Endodermal cell (in vitro differentiated cells): ENCODE results near the gene DROSHA. TPM values are rescaled to one million over a fixed set of nuclear protein-coding genes. Genes with fewer than 3 reads are reported as not detected.

ENCODE experiments used
- DNase-seq: peaks from one replicate; pipeline ENCODE4 v3.0.0-alpha.2; 2017
- H3K27ac ChIP-seq: 2 replicates; pipeline ENCODE4 v1.5.1; 2013; ENCODE audit warnings: mild to moderate bottlenecking, low read depth, low read length, moderate library complexity
- H3K27me3 ChIP-seq: 2 replicates; pipeline ENCODE4 v1.6.1; 2013; ENCODE audit warnings: mild to moderate bottlenecking, low read length, moderate library complexity; ENCODE audit not compliant: insufficient read depth, control insufficient read depth, poor library complexity, severe bottlenecking
- H3K36me3 ChIP-seq: 2 replicates; pipeline ENCODE4 v1.7.0; 2013; ENCODE audit warnings: mild to moderate bottlenecking, low read length, moderate library complexity; ENCODE audit not compliant: control insufficient read depth, insufficient read depth
- H3K4me1 ChIP-seq: one replicate; pipeline ENCODE4 v1.7.0; 2013; ENCODE audit warnings: low read length; ENCODE audit not compliant: control insufficient read depth, insufficient read depth
- H3K4me3 ChIP-seq: 2 replicates; pipeline ENCODE4 v1.5.1; 2013; ENCODE audit warnings: mild to moderate bottlenecking, low read length, moderate library complexity
- H3K9ac ChIP-seq: 2 replicates; pipeline ENCODE4 v1.6.1; 2013; ENCODE audit warnings: mild to moderate bottlenecking, low read length, moderate library complexity; ENCODE audit not compliant: poor library complexity, severe bottlenecking; ENCODE audit errors: extremely low read depth
- H3K9me3 ChIP-seq: 2 replicates; pipeline ENCODE4 v1.6.1; 2013; ENCODE audit warnings: mild to moderate bottlenecking, low read length, moderate library complexity; ENCODE audit not compliant: control insufficient read depth
- H3K27ac Mint-ChIP-seq: 2 replicates; pipeline ENCODE4 v1.8.0; 2020; ENCODE audit warnings: mixed read lengths
- H3K27me3 Mint-ChIP-seq: 2 replicates; pipeline ENCODE4 v1.8.0; 2021; ENCODE audit warnings: mild to moderate bottlenecking, mixed read lengths; ENCODE audit not compliant: insufficient read depth
- H3K36me3 Mint-ChIP-seq: 2 replicates; pipeline ENCODE4 v1.8.0; 2020; ENCODE audit warnings: low read depth, mixed read lengths
- H3K4me1 Mint-ChIP-seq: 2 replicates; pipeline ENCODE4 v1.8.0; 2020; ENCODE audit warnings: mixed read lengths
- H3K4me3 Mint-ChIP-seq: 2 replicates; pipeline ENCODE4 v1.8.0; 2020; ENCODE audit warnings: mild to moderate bottlenecking, moderate library complexity, mixed read lengths
- H3K9me3 Mint-ChIP-seq: 2 replicates; pipeline ENCODE4 v1.8.0; 2020; ENCODE audit warnings: mild to moderate bottlenecking, mixed read lengths
- CTCF ChIP-seq: fragments of 200-600 bp; sonication (generic); conservative IDR thresholded peaks from 2 replicates; pipeline ENCODE4 v1.5.0; 2021; ENCODE audit warnings: antibody characterized with exemption, mild to moderate bottlenecking
- WGBS, 2 experiments: methylation state at CpG; one replicate each; pipeline versions ENCODE4 v1.1.5 to v1.1.7; 2013; ENCODE audit warnings: missing lambda C conversion rate in 2 of 2, mixed read lengths in 1 of 2; ENCODE audit not compliant: insufficient coverage in 1 of 2, insufficient read length in 1 of 2; 5-methylcytosine and 5-hydroxymethylcytosine counted together
- total RNA-seq, 2 donors: library from RNA; stranded (reverse); fragmentation: NEBNext Ultra II Directional in 1 of 2; extraction: Animal tissue kit (Norgen Biotek cat#: 25700) in 1 of 2; gene quantifications; 2 replicates in 1 of 2; 3 replicates in 1 of 2; pipeline ENCODE4 v1.2.1, GENCODE V29; 2021

DROSHA gene
- total RNA-seq, 2 donors from 2014 or later, result 116 to 132 TPM

DNA sequence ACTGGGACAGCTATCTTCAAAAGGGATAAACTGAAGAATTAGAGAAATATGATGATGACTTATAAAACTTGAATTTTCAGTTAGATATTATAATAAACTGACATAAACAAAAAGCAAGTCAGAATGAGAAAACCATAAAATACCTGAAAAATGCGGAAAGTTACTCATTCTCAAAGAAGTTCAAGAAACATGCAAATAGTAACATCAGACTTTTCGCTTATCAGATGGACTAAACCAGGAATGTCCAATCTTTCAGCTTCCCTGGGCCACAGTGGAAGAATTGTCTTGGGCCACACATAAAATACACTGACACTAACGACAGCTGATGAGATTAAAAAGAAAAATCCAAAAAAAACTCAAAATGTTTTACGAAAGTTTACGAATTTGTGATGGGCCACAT is 53.9 kb downstream of the DROSHA start:
- Mint-ChIP-seq H3K27me3 (no peaks in the 10 kb centered on the region), H3K4me1 (no peaks in the 10 kb centered on the region), H3K9me3 (no peaks in the 10 kb centered on the region), H3K27ac (no peak overlapping the region), H3K36me3 (peaks cover 30% of the 10 kb centered on the region), H3K4me3 (no peak overlapping the region)
- WGBS, 2 experiments, result 92 to 96% methylated on average over 2 to 5 of the region's 5 CpGs
- no peak for TF ChIP-seq CTCF
- H3K4me3 ChIP-seq, result no peak overlapping the region
- H3K4me1 ChIP-seq, result no peaks in the 10 kb centered on the region
- peaks cover 76% of the 10 kb centered on the region for H3K36me3 ChIP-seq
- DNase-seq, result no peak
- H3K9ac ChIP-seq, result no peak overlapping the region
- H3K27me3 ChIP-seq, result no peaks in the 10 kb centered on the region
- no peak overlapping the region for H3K27ac ChIP-seq
- no peaks in the 10 kb centered on the region for H3K9me3 ChIP-seq

GRCh38 chr5:31477516-31477915 is 54.4 kb downstream of the DROSHA start:
- H3K9me3 Mint-ChIP-seq, result no peaks in the 10 kb centered on the region
- 97% methylated on average over 2 of the region's 2 CpGs; no CpG with 5 or more reads in 1 of the 2 experiments for WGBS, 2 experiments
- H3K27ac ChIP-seq, result no peak overlapping the region
- no peak overlapping the region for H3K27ac Mint-ChIP-seq
- H3K36me3 Mint-ChIP-seq, result peaks cover 31% of the 10 kb centered on the region
- no peak overlapping the region for H3K4me3 ChIP-seq
- DNase-seq, result no peak
- H3K4me1 ChIP-seq, result no peaks in the 10 kb centered on the region
- no peaks in the 10 kb centered on the region for H3K27me3 Mint-ChIP-seq
- H3K36me3 ChIP-seq, result peaks cover 79% of the 10 kb centered on the region
- no peaks in the 10 kb centered on the region for H3K27me3 ChIP-seq
- TF ChIP-seq CTCF, result peak; percentile 39
- no peak overlapping the region for H3K9ac ChIP-seq
- H3K9me3 ChIP-seq, result no peaks in the 10 kb centered on the region
- no peaks in the 10 kb centered on the region for H3K4me1 Mint-ChIP-seq
- no peak overlapping the region for H3K4me3 Mint-ChIP-seq

DNA sequence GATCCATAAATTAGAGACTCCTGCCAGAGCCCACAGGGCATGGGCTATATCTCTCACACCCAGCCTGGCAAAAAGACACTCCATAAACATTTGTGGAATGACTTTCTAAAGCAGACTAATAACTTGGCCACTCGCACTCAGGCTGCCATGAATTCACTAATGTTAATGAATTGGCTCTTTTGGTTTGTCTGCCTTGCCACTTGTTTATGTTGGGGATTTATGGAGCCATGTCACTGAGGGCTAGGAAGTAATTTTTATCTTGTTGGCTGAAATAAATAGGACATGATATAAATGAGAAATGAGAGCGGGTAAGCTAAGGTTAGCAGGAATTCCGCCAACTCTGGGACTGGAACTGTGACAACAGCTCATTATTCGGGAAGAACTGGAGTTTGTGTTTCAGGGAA is 55.2 kb downstream of the DROSHA start:
- no peak for DNase-seq
- 96% methylated on average over 4 of the region's 4 CpGs for WGBS, 2 experiments
- no peak overlapping the region for H3K9ac ChIP-seq

More for the DNA sequence above, 55.2 kb downstream of the DROSHA start:
- H3K27me3 ChIP-seq, result no peaks in the 10 kb centered on the region
- Mint-ChIP-seq H3K4me1 (no peaks in the 10 kb centered on the region), H3K9me3 (no peaks in the 10 kb centered on the region), H3K36me3 (peaks cover 31% of the 10 kb centered on the region), H3K4me3 (no peak overlapping the region), H3K27me3 (no peaks in the 10 kb centered on the region), H3K27ac (no peak overlapping the region)
- no peak overlapping the region for H3K27ac ChIP-seq
- H3K4me3 ChIP-seq, result no peak overlapping the region
- peaks cover 79% of the 10 kb centered on the region for H3K36me3 ChIP-seq
- TF ChIP-seq CTCF, result no peak
- no peaks in the 10 kb centered on the region for H3K9me3 ChIP-seq
- H3K4me1 ChIP-seq, result no peaks in the 10 kb centered on the region
